MM.1S (cell line): ENCODE results near the gene GUCY2C.

Source experiments
- EZH2 ChIP-seq: fragments of 300-600 bp; sonication (generic); optimal IDR thresholded peaks from 2 replicates; pipeline ENCODE3; 2017; ENCODE audit warnings: low read depth, mild to moderate bottlenecking, antibody characterized with exemption, low read length, mixed read lengths
- TF ChIP-seq, protein P1 (sequence below): fragments of 300-600 bp; sonication (generic); IDR thresholded peaks from 2 replicates; pipeline ENCODE4 v1.5.1; 2016; ENCODE audit warnings: antibody characterized with exemption, low read length, mixed read lengths

DNA sequence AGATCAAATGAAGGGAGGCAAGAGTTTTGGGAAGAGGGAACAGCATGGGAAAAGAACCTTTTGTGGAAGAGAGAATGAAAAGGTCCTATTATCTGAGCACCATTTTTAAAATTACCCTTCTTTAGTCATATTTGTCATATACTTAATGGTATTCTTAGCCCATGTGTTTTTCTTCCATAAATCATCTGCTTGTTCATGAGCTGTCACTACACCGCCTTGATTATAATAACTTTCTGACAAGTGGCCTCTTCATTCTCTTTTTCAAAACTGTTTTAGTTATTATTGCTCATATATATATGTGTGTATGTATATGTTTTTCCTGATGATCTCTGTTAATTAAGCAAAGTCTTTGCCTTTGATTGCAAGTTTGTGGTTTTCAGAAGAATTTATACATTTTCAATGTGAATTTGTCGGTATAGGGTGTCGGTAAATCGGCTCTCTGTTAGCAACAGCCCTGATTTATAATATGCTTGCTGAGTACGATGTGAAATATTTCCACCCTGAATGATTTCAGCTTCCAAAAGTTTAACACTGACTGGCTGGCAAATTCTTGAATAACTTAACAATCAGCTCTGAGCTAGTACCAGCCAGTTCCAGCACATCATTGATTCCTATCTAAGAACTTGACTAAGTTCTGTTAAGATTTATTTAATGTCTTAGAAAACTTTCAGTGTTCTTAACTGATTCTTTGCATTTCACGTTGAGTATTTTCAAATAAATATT is 49.2 kb downstream of the GUCY2C start:
- TF ChIP-seq, protein P1, sequence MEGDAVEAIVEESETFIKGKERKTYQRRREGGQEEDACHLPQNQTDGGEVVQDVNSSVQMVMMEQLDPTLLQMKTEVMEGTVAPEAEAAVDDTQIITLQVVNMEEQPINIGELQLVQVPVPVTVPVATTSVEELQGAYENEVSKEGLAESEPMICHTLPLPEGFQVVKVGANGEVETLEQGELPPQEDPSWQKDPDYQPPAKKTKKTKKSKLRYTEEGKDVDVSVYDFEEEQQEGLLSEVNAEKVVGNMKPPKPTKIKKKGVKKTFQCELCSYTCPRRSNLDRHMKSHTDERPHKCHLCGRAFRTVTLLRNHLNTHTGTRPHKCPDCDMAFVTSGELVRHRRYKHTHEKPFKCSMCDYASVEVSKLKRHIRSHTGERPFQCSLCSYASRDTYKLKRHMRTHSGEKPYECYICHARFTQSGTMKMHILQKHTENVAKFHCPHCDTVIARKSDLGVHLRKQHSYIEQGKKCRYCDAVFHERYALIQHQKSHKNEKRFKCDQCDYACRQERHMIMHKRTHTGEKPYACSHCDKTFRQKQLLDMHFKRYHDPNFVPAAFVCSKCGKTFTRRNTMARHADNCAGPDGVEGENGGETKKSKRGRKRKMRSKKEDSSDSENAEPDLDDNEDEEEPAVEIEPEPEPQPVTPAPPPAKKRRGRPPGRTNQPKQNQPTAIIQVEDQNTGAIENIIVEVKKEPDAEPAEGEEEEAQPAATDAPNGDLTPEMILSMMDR = no peak
- TF ChIP-seq EZH2 = no peak
